NCI-H2196 treated with DMSO at 0.1 percent for 48 hours (cell line): ENCODE data around the gene PSD.

Experiments used
- DNase-seq: peaks from one replicate; lab custom pipeline; 2025; ENCODE audit not compliant: unreplicated experiment; lab: John Stamatoyannopoulos, UW

The PSD gene

DNA sequence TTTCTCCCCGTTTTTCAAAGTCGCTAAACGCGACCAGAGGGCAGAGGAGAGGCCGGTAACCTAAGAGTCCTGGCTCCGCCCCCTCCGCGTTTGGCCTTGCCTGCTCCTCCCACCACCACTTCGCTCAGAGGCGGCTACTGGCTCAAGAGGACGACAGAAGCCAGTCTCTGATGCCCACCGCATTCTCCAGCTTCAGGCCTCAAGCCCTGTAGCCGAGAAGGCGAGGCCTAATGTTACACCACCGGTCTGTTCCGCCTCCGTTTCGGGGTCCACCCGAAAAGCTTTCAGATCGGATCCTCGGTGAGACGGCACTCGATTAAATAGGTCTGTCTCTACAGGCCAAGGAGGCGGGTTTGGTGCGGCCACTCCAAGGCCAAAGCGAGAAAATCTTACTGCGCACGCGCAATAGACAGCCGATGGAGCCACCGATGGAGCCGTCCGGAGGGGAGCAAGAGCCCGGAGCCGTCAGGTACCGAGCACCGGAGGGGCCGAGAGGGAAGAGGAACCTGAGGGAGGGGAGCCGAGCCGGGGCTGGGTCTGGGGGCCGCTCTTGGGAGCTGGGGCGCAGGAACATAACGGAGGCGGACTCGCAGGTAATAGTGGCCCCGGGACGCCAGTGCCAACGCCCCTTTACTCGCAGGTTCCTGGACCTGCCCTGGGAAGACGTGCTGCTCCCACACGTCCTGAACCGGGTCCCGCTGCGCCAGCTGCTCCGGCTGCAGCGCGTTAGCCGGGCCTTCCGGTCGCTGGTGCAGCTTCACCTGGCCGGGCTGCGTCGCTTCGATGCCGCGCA lies 2.3 kb upstream of the PSD start, which contains the start of gene FBXL15:
FBXL15 (plus strand) TSS at position 123 of the 793 bp plus-strand sequence; CDS start at position 417, 294 bp downstream.
- DNase-seq: peak; percentile 77

GRCh38 chr10:102420181-102420713 lies 1.7 kb upstream of the PSD start:
- no peak for DNase-seq

- peak; percentile 36 for DNase-seq
Observed at GRCh38 chr10:102419269-102420180, 940 bp upstream of the PSD start.

GRCh38 chr10:102416695-102417094 lies 1.9 kb downstream of the PSD start:
- no peak for DNase-seq

GRCh38 chr10:102416283-102416682 lies 2.3 kb downstream of the PSD start:
- DNase-seq: no peak

- no peak for DNase-seq
Observed at GRCh38 chr10:102414749-102415148, 3.8 kb downstream of the PSD start.

DNA sequence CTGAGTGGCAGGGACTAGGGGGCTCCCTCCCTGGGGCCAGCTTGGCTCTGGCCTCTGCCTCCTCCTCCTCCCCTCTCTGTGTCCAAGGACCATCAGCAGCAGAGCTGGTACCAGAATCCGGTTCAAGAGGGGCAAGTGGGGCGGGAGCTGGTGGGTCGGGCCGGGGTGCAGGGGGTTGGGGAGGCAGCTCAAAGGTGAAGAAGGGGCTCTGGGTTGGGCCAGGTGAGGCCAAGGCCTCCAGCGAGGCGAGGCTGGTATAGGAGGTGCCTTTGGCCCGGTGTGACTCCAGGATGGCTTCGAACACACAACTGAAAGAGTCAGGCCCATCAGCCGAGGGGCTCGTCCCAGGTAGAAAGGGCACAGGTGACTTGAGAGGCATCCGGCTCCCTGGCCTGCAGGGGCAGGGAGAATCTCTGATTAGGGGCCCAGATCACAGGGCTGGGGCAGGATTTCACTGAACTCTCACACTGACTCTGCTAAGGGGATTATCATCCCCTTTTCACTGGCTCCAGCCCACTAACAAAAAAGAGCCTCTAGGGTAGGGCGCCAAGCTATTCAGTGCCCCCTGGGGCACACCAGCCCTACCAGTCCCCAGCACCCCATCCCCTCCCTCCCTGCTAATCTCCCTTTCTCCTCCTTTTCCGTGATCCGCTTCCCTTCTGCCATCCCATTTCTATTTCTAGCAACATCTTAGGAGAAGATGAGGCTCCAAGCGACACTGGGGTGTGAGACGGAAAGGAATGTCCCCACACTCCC lies 4.6 kb downstream of the PSD start:
- no peak for DNase-seq

DNA sequence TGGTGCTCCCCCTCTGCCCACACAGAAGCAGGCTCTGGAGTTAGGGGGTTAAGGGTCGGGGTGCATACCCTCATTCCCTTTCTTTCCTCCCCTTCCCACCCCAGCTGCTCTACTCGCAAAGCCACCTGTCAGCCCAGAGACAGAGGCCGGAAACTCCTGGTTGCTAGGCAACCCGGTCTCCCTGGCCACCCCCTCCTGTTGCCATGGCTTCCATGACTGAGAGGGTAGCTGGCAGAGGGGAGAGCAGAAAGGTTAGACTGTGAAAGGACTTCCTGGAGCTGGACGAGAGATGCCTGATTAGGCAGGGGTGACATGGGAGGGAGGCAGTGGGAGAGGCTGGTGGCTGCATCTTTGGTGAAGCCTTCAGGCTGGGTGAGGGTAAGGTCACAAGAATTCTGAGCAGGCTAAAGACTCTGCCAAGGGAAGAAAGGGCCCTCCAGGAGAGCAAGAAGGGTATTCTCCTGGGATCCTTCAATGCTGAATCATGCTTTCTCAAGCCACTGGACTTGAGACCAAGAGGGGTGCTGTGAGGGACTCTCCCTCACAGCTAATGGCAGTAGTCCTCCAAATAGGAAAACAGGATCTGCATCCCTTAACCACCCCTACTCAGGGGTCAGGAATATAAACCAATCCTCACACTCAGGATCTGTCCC lies 5.4 kb downstream of the PSD start:
- peak; percentile 54 for DNase-seq

DNA sequence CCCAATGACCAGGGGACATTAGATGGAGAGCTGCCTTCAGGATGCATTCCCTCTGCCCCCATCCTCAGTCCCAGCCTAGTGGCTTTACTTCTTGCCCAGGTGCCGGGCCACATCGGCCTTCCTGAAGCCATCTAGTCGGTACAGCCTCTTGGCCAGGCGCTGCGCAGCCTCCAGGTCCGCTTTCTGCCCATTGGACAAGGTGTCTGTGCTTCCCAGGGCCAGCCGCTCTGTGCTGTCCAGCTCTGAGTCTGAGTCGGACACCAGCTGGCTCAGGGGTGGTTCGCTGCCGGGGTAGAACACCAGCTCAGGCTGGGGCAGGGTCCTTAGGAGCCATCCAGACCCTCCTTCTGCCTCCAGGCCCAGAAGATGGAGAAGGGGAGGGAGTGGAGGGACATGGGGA lies 6.3 kb downstream of the PSD start:
- no peak for DNase-seq

GRCh38 chr10:102411341-102412255 lies 7.0 kb downstream of the PSD start:
- DNase-seq: no peak

GRCh38 chr10:102410429-102411073 lies 8.0 kb downstream of the PSD start:
- DNase-seq: no peak

DNA sequence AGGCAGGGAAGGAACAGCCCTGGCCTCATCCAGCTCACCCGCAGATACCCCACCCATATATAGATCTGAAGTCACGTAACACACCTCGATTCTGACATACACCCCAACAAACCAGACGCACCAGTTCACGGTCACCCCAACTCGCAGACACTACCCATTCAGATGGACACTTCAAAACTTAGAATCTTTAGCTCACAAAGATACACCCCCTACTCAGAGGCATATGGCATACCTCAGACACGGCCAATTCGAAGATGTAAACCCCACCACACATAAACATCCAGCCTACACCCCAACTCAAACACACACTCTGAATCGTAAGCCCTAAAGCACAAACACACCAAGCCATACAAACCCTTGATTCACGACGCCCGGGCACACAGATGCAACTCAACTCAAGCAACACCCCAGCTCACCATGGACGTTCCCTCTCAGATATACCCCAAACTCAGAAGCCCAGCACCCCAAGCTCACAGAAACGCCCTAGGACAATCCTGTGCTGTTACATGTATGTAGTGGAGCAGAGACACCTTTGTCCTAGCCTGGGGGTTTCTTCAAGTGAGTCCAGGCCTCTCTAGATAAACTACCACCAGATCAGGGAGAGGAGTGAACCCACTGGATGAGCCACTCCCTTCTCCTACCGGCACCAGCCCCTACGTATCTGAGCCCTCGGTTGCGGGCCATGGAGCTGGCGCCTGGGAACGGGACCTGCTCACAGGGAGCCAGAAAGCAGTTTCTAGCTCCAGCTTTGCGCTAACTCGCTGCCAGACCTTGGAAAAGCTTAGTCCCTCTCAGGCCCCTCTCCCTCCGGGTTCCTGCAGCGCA lies 8.8 kb downstream of the PSD start:
- DNase-seq: no peak

DNA sequence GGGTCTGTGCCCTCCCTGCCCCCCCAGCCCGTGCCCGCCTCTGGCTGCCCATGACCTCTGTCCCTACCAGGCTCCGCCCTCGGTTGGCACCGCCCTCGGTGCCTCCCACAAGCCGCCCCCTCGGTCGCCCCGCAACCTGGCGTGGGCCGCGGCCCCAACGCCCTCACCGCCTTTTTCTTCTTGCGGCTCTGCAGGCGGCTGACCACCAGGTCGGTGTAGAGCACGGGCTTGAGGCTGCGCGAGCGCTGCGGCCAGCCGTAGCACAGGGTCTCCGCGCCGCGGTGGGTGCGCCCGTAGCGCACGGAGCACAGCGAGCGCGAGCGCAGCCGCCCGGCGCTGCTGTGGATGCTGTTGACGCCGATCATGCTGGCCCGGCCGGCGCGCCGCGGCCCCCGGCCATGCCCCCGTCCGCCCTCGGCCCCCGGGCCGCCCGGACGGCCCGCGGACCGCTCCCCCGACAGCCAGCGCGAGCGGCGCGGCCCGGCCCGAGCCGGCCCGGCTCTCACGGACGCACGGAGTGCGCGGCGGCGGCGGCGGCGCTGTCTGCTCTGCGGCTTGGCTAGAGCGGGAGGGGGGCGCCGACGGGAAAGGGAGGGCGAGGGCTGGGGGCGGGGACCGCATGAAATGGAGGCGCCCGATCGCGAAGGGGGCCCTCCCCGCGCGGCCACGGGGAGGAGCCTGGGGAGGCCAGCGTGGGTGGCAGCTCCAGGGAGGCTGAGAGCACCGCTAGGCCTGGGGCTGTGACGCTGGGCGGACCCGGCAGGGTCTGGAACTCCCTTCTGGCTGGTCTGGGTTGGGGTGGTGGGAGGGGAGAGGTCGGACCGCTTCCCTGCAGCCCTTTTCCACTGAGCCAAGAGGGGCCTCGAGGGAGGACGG lies 9.6 kb downstream of the PSD start:
- DNase-seq: no peak

GRCh38 chr10:102408131-102408727 lies 10.4 kb downstream of the PSD start:
- no peak for DNase-seq

- no peak for DNase-seq
Observed at GRCh38 chr10:102407425-102408130, 11.0 kb downstream of the PSD start.

DNA sequence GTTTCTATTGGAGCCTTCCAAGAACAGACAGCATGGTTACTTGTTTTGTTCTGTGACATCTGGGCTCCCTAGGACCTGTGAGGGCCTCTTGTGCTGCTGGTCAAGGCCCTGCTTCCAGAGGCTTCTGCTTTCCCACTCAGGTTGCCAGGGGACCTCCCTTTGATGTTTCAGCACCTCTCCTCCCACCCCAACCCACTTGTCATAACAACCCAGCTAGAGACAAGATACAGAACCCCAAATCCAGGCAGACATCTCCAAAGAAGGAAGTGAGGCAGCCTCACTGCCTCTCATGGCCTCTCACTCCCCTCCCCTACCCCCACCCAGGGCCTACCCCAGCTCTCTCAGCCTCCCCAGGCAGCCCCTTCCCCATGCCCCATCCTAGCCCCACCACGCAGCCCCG lies 11.8 kb downstream of the PSD start:
- DNase-seq: no peak
